A549 (cell line): ENCODE measurements around the gene NUDCD3. TPM values are rescaled to one million over a fixed set of nuclear protein-coding genes. Genes with fewer than 3 reads are reported as not detected.

Source experiments
- ATAC-seq, 2 experiments: fragments of 200-7000 bp in 1 of 2; fragments of >200 bp in 1 of 2; cut with Nextera tagmentation in 1 of 2; cut with Tn5 transposase in 1 of 2; 3 replicates each; pipeline versions ENCODE4 v1.8.0 to v1.9.1; 2018 to 2020; ENCODE audit warnings: mild to moderate bottlenecking in 1 of 2, moderate library complexity in 1 of 2
- CTCF ChIA-PET: fragments of 300-600 bp; sonication (Branson Sonifier 250); formaldehyde crosslinking; extraction: SDS; loops from one replicate; lab custom pipeline; 2021; ENCODE audit warnings: antibody characterized with exemption, inconsistent platforms; lab: Yijun Ruan, JAX
- POLR2A ChIA-PET: fragments of 350-600 bp; formaldehyde crosslinking; extraction: SDS; loops from one replicate; lab custom pipeline; 2021; ENCODE audit warnings: antibody characterized with exemption, inconsistent platforms; lab: Yijun Ruan, JAX
- DNase-seq, 2 experiments: peaks; one replicate each; pipeline versions ENCODE4 v3.0.0 to v3.0.0-alpha.2; 2011 to 2016; ENCODE audit warnings: low read depth in 1 of 2, low spot score in 1 of 2
- FAIRE-seq: peaks from 2 replicates; lab custom pipeline; 2011; peaks lifted over from hg19 to GRCh38; lab: Jason Lieb, UNC
- H3K27ac ChIP-seq, 2 experiments: fragments of >200 bp; sonication (Bioruptor Twin); formaldehyde crosslinking; 3 replicates each; pipeline ENCODE4 v1.5.1; 2016 to 2017
- H3K4me1 ChIP-seq: fragments of >200 bp; sonication (Bioruptor Twin); formaldehyde crosslinking; 3 replicates; pipeline ENCODE4 v1.6.1; 2016
- H3K4me2 ChIP-seq: fragments of >200 bp; sonication (Bioruptor Twin); formaldehyde crosslinking; 3 replicates; pipeline ENCODE4 v1.6.1; 2016
- H3K4me3 ChIP-seq: fragments of >200 bp; sonication (Bioruptor Twin); formaldehyde crosslinking; 3 replicates; pipeline ENCODE4 v1.5.1; 2016
- H3K9me3 ChIP-seq: fragments of >200 bp; sonication (Bioruptor Twin); formaldehyde crosslinking; 3 replicates; pipeline ENCODE4 v1.6.1; 2016
- CHD2 ChIP-seq: fragments of 150-350 bp; IDR thresholded peaks from 2 replicates; pipeline ENCODE4 v1.6.1; 2014; ENCODE audit warnings: low read length; ENCODE audit not compliant: partially characterized antibody
- CHD4 ChIP-seq: fragments of 200-600 bp; sonication (generic); IDR thresholded peaks from 2 replicates; pipeline ENCODE4 v1.6.1; 2016; ENCODE audit warnings: antibody characterized with exemption, mild to moderate bottlenecking, borderline replicate concordance
- EHF ChIP-seq: fragments of 250-450 bp; sonication (Bioruptor Pico); IDR thresholded peaks from 2 replicates; pipeline ENCODE4 v1.5.0; 2020; ENCODE audit warnings: mild to moderate bottlenecking
- FOXS1 ChIP-seq: fragments of 250-450 bp; sonication (Bioruptor Pico); IDR thresholded peaks from 2 replicates; pipeline ENCODE4 v1.5.0; 2020; ENCODE audit warnings: mild to moderate bottlenecking, moderate library complexity
- GATA3 ChIP-seq: IDR thresholded peaks from 2 replicates; pipeline ENCODE4 v1.6.1; 2012; ENCODE audit warnings: borderline replicate concordance
- HOXB5 ChIP-seq: fragments of 250-450 bp; sonication (Bioruptor Pico); IDR thresholded peaks from 2 replicates; pipeline ENCODE4 v1.5.0; 2020; ENCODE audit warnings: mild to moderate bottlenecking, moderate library complexity
- JUNB ChIP-seq: fragments of >200 bp; sonication (Bioruptor Twin); formaldehyde crosslinking; IDR thresholded peaks from 2 replicates; pipeline ENCODE4 v1.6.1; 2016
- KDM5A ChIP-seq: fragments of 200-600 bp; sonication (generic); IDR thresholded peaks from 2 replicates; pipeline ENCODE4 v1.6.1; 2016; ENCODE audit warnings: antibody characterized with exemption, mild to moderate bottlenecking
- MAFK ChIP-seq: fragments of 450-650 bp; IDR thresholded peaks from 2 replicates; pipeline ENCODE4 v1.6.1; 2014; ENCODE audit not compliant: partially characterized antibody
- MAZ ChIP-seq: fragments of 150-350 bp; IDR thresholded peaks from 2 replicates; pipeline ENCODE4 v1.6.1; 2014; ENCODE audit warnings: antibody characterized with exemption, low read depth, low read length, borderline replicate concordance
- PHF8 ChIP-seq: fragments of 200-600 bp; sonication (generic); IDR thresholded peaks from 2 replicates; pipeline ENCODE4 v1.6.1; 2016; ENCODE audit warnings: low read depth, mild to moderate bottlenecking, antibody characterized with exemption, moderate library complexity, borderline replicate concordance
- POLR2AphosphoS2 ChIP-seq: conservative IDR thresholded peaks from 2 replicates; pipeline ENCODE4 v1.6.1; 2012; ENCODE audit warnings: low read length, improper control_type of control experiment, inconsistent platforms
- RAD21 ChIP-seq, 2 experiments: fragments of >200 bp in 1 of 2; sonication (Bioruptor Twin) in 1 of 2; formaldehyde crosslinking in 1 of 2; IDR thresholded peaks in 1 of 2; conservative IDR thresholded peaks in 1 of 2; 2 replicates in 1 of 2; 3 replicates in 1 of 2; pipeline ENCODE4 v1.6.1; 2012 to 2018; ENCODE audit warnings: inconsistent platforms in 1 of 2
- REST ChIP-seq: fragments of 200-600 bp; sonication (generic); IDR thresholded peaks from 2 replicates; pipeline ENCODE4 v1.6.1; 2016; ENCODE audit warnings: antibody characterized with exemption, mild to moderate bottlenecking, moderate library complexity
- TP53 ChIP-seq: fragments of 250-450 bp; sonication (Bioruptor Pico); IDR thresholded peaks from 2 replicates; pipeline ENCODE4 v1.5.0; 2021; ENCODE audit warnings: mild to moderate bottlenecking, moderate library complexity
- USF2 ChIP-seq: fragments of 450-650 bp; IDR thresholded peaks from 2 replicates; pipeline ENCODE4 v1.6.1; 2014; ENCODE audit warnings: antibody characterized with exemption
- ZNF302 ChIP-seq: fragments of 250-450 bp; sonication (Bioruptor Pico); IDR thresholded peaks from 2 replicates; pipeline ENCODE4 v1.9.0; 2021; ENCODE audit warnings: inconsistent platforms, mild to moderate bottlenecking, moderate library complexity
- whole genome bisulfite sequencing: methylation state at CpG from one replicate; pipeline ENCODE4 v1.1.6; 2017; ENCODE audit errors: missing lambda C conversion rate; 5-methylcytosine and 5-hydroxymethylcytosine counted together
- polyA plus RNA-seq, 4 experiments: library from polyadenylated mRNA; depleted of rRNA in 3 of 4; stranded (reverse); fragments of >200 nt; fragmentation: RNase III in 1 of 4; extraction: RNeasy Plus Mini Kit Qiagen cat#74134 plus additional on column Dnase treatment in 1 of 4; gene quantifications; 2 replicates in 3 of 4; 3 replicates in 1 of 4; pipeline ENCODE4 v1.2.3, GENCODE V29; 2011 to 2017
- TF ChIP-seq, protein P1 (sequence below): fragments of >200 bp; sonication (Bioruptor Twin); formaldehyde crosslinking; IDR thresholded peaks from 3 replicates; pipeline ENCODE4 v1.6.1; 2016

NUDCD3 gene
- polyA plus RNA-seq, 2 of the 4 experiments (the other 2 are of a cell fraction), result 44.3 to 66.3 TPM

- Histone ChIP-seq H3K27ac (no peak overlapping the region), H3K9me3 (no peaks in the 10 kb centered on the region), H3K4me1 (no peaks in the 10 kb centered on the region), H3K4me2 (no peak overlapping the region), H3K4me3 (no peak overlapping the region)
- TF ChIP-seq CHD2, result no peak
- no peak for TF ChIP-seq MAZ
- TF ChIP-seq JUNB, result no peak
- TF ChIP-seq POLR2AphosphoS2, result no peak
- TF ChIP-seq RAD21 (conservative IDR thresholded peaks at IDR 0.05 in 1 of 2, IDR thresholded peaks at IDR 0.05 in 1 of 2), result no peak
- TF ChIP-seq USF2, result no peak
- no peak for TF ChIP-seq TP53 (CRISPR knock-in tag)
- TF ChIP-seq REST, result no peak
- no peak for TF ChIP-seq PHF8
- TF ChIP-seq GATA3, result no peak
- no peak for TF ChIP-seq MAFK
- TF ChIP-seq FOXS1 (CRISPR knock-in tag), result no peak
- TF ChIP-seq KDM5A, result no peak
- TF ChIP-seq CHD4, result no peak
- no peak for TF ChIP-seq EHF (CRISPR knock-in tag)
- TF ChIP-seq ZNF302, result no peak
- TF ChIP-seq, protein P1, sequence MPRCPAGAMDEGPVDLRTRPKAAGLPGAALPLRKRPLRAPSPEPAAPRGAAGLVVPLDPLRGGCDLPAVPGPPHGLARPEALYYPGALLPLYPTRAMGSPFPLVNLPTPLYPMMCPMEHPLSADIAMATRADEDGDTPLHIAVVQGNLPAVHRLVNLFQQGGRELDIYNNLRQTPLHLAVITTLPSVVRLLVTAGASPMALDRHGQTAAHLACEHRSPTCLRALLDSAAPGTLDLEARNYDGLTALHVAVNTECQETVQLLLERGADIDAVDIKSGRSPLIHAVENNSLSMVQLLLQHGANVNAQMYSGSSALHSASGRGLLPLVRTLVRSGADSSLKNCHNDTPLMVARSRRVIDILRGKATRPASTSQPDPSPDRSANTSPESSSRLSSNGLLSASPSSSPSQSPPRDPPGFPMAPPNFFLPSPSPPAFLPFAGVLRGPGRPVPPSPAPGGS, result no peak
- DNase-seq (no peak), ATAC-seq (no peak; a peak in 1 of 6 replicates), FAIRE-seq (no peak)
- WGBS, result 80% methylated on average over 3 of the region's 3 CpGs
- ChIA-PET POLR2A (no interaction called here), CTCF (no interaction called here)
These were observed 50.5 kb downstream of the NUDCD3 start for GRCh38 chr7:44439926-44440325.

GRCh38 chr7:44438816-44439215 lies 51.6 kb downstream of the NUDCD3 start:
- ATAC-seq (no peak), FAIRE-seq (no peak), DNase-seq (no peak)
- CTCF ChIA-PET, result no interaction called here
- Histone ChIP-seq H3K27ac (no peak overlapping the region), H3K4me3 (no peak overlapping the region), H3K9me3 (no peaks in the 10 kb centered on the region), H3K4me1 (no peaks in the 10 kb centered on the region), H3K4me2 (no peak overlapping the region)
- POLR2A ChIA-PET, result no interaction called here
- TF ChIP-seq HOXB5 (CRISPR knock-in tag), result no peak
- no peak for TF ChIP-seq REST
- 71% methylated on average over 4 of the region's 4 CpGs for WGBS
